HEK293 (cell line): ENCODE results near the gene CDC14A.

Source experiments
- CTCF ChIP-seq: fragments of 450-650 bp; formaldehyde crosslinking; IDR thresholded peaks from 2 replicates; pipeline ENCODE4 v1.5.1; 2016; ENCODE audit warnings: missing biosample characterization, missing genetic modification characterization
- ZBTB20 ChIP-seq: fragments of 450-650 bp; formaldehyde crosslinking; IDR thresholded peaks from 2 replicates; pipeline ENCODE4 v1.5.1; 2016; ENCODE audit warnings: missing biosample characterization, missing genetic modification characterization
- ZBTB21 ChIP-seq: fragments of 450-650 bp; formaldehyde crosslinking; IDR thresholded peaks from 2 replicates; pipeline ENCODE4 v1.5.1; 2017; ENCODE audit warnings: missing biosample characterization, missing genetic modification characterization
- ZNF23 ChIP-seq: fragments of 450-650 bp; formaldehyde crosslinking; IDR thresholded peaks from 2 replicates; pipeline ENCODE4 v1.5.1; 2016; ENCODE audit warnings: missing biosample characterization, missing genetic modification characterization, borderline replicate concordance
- ZNF792 ChIP-seq: fragments of 450-650 bp; formaldehyde crosslinking; IDR thresholded peaks from 2 replicates; pipeline ENCODE4 v1.5.1; 2016; ENCODE audit warnings: missing biosample characterization, missing genetic modification characterization

- no peak for TF ChIP-seq CTCF (tag by site-specific recombination)
- no peak for TF ChIP-seq ZNF23 (tag by site-specific recombination)
- no peak for TF ChIP-seq ZBTB20 (tag by site-specific recombination)
- no peak for TF ChIP-seq ZNF792 (tag by site-specific recombination)
- TF ChIP-seq ZBTB21 (tag by site-specific recombination) = no peak
These were observed 199.7 kb downstream of the CDC14A start for GRCh38 chr1:100552031-100552430.
